ENCODE results near the gene NEB. TPM values are rescaled to one million over a fixed set of nuclear protein-coding genes. Genes with fewer than 3 reads are reported as not detected.

NEB gene
- total and polyA plus RNA-seq, 2 donors (not counting 1 experiment from before 2014, with no cell fraction given), result 3.6 to 4.6 TPM

DNA sequence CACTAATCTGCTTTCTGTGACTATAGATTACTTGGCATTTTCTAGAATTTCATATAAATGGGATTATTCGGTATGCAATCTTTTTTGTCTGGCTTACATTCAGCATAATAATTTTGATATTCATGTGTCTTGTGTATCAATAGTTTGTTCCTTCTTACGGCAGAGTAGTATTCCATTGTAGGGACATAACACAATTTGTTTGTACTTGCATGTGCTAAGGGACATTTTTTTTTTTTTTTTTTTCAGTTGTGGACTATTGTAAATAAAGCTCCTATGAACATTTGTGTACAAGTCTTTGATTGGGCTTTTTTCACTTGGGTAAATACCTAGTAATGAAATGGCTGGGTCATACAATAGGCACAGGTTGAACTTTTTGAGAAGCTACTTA lies 48.9 kb upstream of the NEB start:
- Histone ChIP-seq H3K4me3 (ENCODE audit: control extremely low read depth in 1 of 5, extremely low read depth in 1 of 5, insufficient read depth in 1 of 5, low read depth in 2 of 5, low read length in 4 of 5) (no peak overlapping the region), H3K4me1 (ENCODE audit: control insufficient read depth in 2 of 2, insufficient read depth in 2 of 2, low read length in 2 of 2) (peaks cover 4 to 10% of the 10 kb centered on the region in 2 donors), H3K27ac (ENCODE audit: low read length in 2 of 2) (no peak overlapping the region), H2AFZ (ENCODE audit: insufficient read depth, low read depth, low read length, poor library complexity, severe bottlenecking) (no peak overlapping the region), H4K20me1 (ENCODE audit: control insufficient read depth, insufficient read depth, low read length, poor library complexity, severe bottlenecking) (no peaks in the 10 kb centered on the region), H3K79me2 (ENCODE audit: control insufficient read depth, insufficient read depth, low read length) (no peaks in the 10 kb centered on the region), H3K9me3 (ENCODE audit: control extremely low read depth in 1 of 3, control insufficient read depth in 2 of 3, insufficient read depth in 1 of 3, low read length in 2 of 3) (peaks cover 0 to 1% (median 0%) of the 10 kb centered on the region in 3 donors), H3K9ac (ENCODE audit: low read length) (no peak overlapping the region), H3K4me2 (replicated peaks; ENCODE audit: low read depth, low read length, poor library complexity, severe bottlenecking) (no peak overlapping the region), H3K36me3 (replicated peaks in 1 of 2; ENCODE audit: control extremely low read depth in 1 of 2, control insufficient read depth in 1 of 2, extremely low read depth in 1 of 2, insufficient read depth in 2 of 2, low read length in 1 of 2) (peaks cover 9 to 13% of the 10 kb centered on the region in 2 experiments), H3K27me3 (replicated peaks in 1 of 4; ENCODE audit: control extremely low read depth in 1 of 4, control insufficient read depth in 3 of 4, insufficient read depth in 4 of 4, low read length in 3 of 4) (no peaks in the 10 kb centered on the region)
- H3K9me3 Mint-ChIP-seq (ENCODE audit: insufficient read depth), result no peaks in the 10 kb centered on the region
- TF ChIP-seq, protein P1, sequence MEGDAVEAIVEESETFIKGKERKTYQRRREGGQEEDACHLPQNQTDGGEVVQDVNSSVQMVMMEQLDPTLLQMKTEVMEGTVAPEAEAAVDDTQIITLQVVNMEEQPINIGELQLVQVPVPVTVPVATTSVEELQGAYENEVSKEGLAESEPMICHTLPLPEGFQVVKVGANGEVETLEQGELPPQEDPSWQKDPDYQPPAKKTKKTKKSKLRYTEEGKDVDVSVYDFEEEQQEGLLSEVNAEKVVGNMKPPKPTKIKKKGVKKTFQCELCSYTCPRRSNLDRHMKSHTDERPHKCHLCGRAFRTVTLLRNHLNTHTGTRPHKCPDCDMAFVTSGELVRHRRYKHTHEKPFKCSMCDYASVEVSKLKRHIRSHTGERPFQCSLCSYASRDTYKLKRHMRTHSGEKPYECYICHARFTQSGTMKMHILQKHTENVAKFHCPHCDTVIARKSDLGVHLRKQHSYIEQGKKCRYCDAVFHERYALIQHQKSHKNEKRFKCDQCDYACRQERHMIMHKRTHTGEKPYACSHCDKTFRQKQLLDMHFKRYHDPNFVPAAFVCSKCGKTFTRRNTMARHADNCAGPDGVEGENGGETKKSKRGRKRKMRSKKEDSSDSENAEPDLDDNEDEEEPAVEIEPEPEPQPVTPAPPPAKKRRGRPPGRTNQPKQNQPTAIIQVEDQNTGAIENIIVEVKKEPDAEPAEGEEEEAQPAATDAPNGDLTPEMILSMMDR (IDR thresholded peaks at IDR 0.05), result no peak
- no peak for TF ChIP-seq EZH2 (IDR thresholded peaks at IDR 0.05; ENCODE audit: borderline replicate concordance, insufficient read depth, low read depth, low read length, poor library complexity, severe bottlenecking)
- peaks cover 25% of the 10 kb centered on the region for H3K4me1 Mint-ChIP-seq
- H3K27me3 Mint-ChIP-seq, result no peaks in the 10 kb centered on the region
- WGBS (ENCODE audit: insufficient coverage), result no CpG with 5 or more reads among the region's 2 CpGs
- ChIA-PET CTCF (interaction anchor here (1.0 kb wide), 1 partner anchor 145 kb away, joined by 3 read pairs; no protein-coding TSS in a partner anchor), POLR2A (interaction anchor here (0.6 kb wide), 1 partner anchor 45 kb away, joined by 3 read pairs; no protein-coding TSS in a partner anchor)
- ATAC-seq (ENCODE audit: low read depth), result no peak
- H3K27ac Mint-ChIP-seq, result no peak overlapping the region
- no peak overlapping the region for H3K4me3 Mint-ChIP-seq
- intact Hi-C loops (cut with micrococcal nuclease), result no loop called here
- DNase-seq, result no peak

DNA sequence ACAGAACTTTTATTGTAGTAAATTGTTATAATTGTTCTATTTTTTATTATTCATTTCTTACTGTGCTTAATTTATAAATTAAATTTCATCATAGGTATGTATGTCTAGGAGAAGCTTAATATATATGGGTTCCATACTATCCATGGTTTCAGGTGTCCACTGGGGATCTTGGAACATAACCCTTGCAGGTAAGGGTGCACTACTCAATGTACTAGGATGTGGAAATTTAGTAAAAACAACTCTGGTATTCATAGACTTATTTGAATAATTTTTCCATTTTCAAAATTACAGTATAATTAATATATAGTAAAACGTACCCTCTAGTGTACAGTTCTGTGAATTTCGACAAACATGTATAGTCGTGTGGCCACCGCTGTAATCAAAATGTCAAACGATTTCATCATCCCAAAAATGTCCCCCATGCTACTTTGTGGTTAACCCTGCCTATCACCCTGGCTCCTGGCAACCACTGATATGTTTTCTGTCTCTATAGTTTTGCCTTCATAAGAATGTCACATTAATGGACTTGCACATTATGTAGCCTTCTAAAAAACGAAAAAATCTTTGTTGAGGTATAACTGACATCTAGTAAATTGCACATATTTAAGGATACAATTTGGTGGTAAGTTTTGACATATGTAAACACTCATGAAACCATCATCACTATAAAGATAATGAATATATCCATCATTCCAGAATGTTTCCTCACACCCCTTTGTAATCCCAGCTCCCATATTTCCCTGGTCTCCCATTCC lies 48.3 kb upstream of the NEB start:
- H3K9ac ChIP-seq (ENCODE audit: low read length), result no peak overlapping the region
- no peak overlapping the region for H3K27ac ChIP-seq (ENCODE audit: low read length in 2 of 2)
- Mint-ChIP-seq H3K9me3 (ENCODE audit: insufficient read depth) (no peaks in the 10 kb centered on the region), H3K4me1 (peaks cover 20% of the 10 kb centered on the region), H3K4me3 (no peak overlapping the region), H3K27ac (no peak overlapping the region), H3K27me3 (no peaks in the 10 kb centered on the region)
- DNase-seq (no peak), ATAC-seq (ENCODE audit: low read depth) (no peak)
- H3K4me1 ChIP-seq (ENCODE audit: control insufficient read depth in 2 of 2, insufficient read depth in 2 of 2, low read length in 2 of 2), result peaks cover 4 to 10% of the 10 kb centered on the region in 2 donors
- no peak overlapping the region for H3K4me3 ChIP-seq (ENCODE audit: control extremely low read depth in 1 of 5, extremely low read depth in 1 of 5, insufficient read depth in 1 of 5, low read depth in 2 of 5, low read length in 4 of 5)
- H3K79me2 ChIP-seq (ENCODE audit: control insufficient read depth, insufficient read depth, low read length), result no peaks in the 10 kb centered on the region
- peaks cover 0 to 1% (median 0%) of the 10 kb centered on the region in 3 donors for H3K9me3 ChIP-seq (ENCODE audit: control extremely low read depth in 1 of 3, control insufficient read depth in 2 of 3, insufficient read depth in 1 of 3, low read length in 2 of 3)
- intact Hi-C loops (cut with micrococcal nuclease), result no loop called here
- 97% methylated on average over 5 of the region's 6 CpGs for WGBS (ENCODE audit: insufficient coverage)
- H3K36me3 ChIP-seq (replicated peaks in 1 of 2; ENCODE audit: control extremely low read depth in 1 of 2, control insufficient read depth in 1 of 2, extremely low read depth in 1 of 2, insufficient read depth in 2 of 2, low read length in 1 of 2), result peaks cover 9 to 10% of the 10 kb centered on the region in 2 experiments
- no peaks in the 10 kb centered on the region for H3K27me3 ChIP-seq (replicated peaks in 1 of 4; ENCODE audit: control extremely low read depth in 1 of 4, control insufficient read depth in 3 of 4, insufficient read depth in 4 of 4, low read length in 3 of 4)
- ChIA-PET CTCF (interaction anchor here (1.0 kb wide), 1 partner anchor 145 kb away, joined by 3 read pairs; no protein-coding TSS in a partner anchor), POLR2A (no interaction called here)
- no peak overlapping the region for H2AFZ ChIP-seq (ENCODE audit: insufficient read depth, low read depth, low read length, poor library complexity, severe bottlenecking)
- H3K4me2 ChIP-seq (replicated peaks; ENCODE audit: low read depth, low read length, poor library complexity, severe bottlenecking), result no peak overlapping the region
- H4K20me1 ChIP-seq (ENCODE audit: control insufficient read depth, insufficient read depth, low read length, poor library complexity, severe bottlenecking), result no peaks in the 10 kb centered on the region
- TF ChIP-seq, protein P1 (IDR thresholded peaks at IDR 0.05), result no peak
- TF ChIP-seq EZH2 (IDR thresholded peaks at IDR 0.05; ENCODE audit: borderline replicate concordance, insufficient read depth, low read depth, low read length, poor library complexity, severe bottlenecking), result no peak
